ENCODE data around the gene SMYD3. TPM values are rescaled to one million over a fixed set of nuclear protein-coding genes. Genes with fewer than 3 reads are reported as not detected.

The SMYD3 gene
- total RNA-seq, 1 experiment from 2014 or later, result 25.5 TPM

DNA sequence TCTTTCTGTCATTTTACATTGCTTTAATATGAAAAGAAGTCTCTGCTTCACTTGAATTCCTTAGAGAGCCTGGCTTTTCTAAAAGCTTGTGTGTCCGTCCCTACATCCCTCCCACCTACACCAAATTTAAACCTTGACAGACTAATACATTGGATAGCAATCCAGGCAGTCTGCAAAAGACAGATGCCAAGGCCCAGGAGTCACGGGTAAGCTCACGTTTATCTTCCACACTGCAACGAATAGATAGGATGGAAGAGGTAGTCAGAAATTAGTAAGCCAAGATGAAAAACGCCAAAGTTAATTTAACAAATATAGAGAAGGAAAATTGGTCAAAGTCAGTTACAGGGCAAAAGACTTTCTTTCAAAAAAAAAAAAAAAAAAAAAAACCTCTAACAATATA is 338.1 kb downstream of the SMYD3 start:
- Histone ChIP-seq H3K4me1 (ENCODE audit: insufficient read depth, low read length) (no peaks in the 10 kb centered on the region), H4K5ac (ENCODE audit: insufficient read length, low read depth, low read length) (no peak overlapping the region), H3T11ph (ENCODE audit: low read length) (no peak overlapping the region), H3K23ac (ENCODE audit: insufficient read length, low read depth, low read length) (no peak overlapping the region), H2AFZ (ENCODE audit: low read length) (no peak overlapping the region), H3K4me2 (ENCODE audit: insufficient read depth, insufficient read length, low read length) (no peak overlapping the region), H2AK5ac (ENCODE audit: insufficient read length, low read length) (no peak overlapping the region), H3K23me2 (ENCODE audit: insufficient read length, low read depth, low read length, poor library complexity, severe bottlenecking) (no peaks in the 10 kb centered on the region), H3K79me1 (ENCODE audit: insufficient read depth, low read depth, low read length, poor library complexity, severe bottlenecking) (no peaks in the 10 kb centered on the region), H2BK120ac (ENCODE audit: low read depth, low read length, poor library complexity, severe bottlenecking) (no peak overlapping the region), H4K8ac (replicated peaks; ENCODE audit: insufficient read length, low read depth, low read length) (no peak overlapping the region), H3K14ac (ENCODE audit: insufficient read depth, low read length) (no peak overlapping the region), H3K9ac (ENCODE audit: extremely low read depth, insufficient read length, low read length) (no peak overlapping the region), H2BK20ac (ENCODE audit: low read depth, low read length, poor library complexity, severe bottlenecking) (no peak overlapping the region), H3K18ac (ENCODE audit: insufficient read length, low read depth, low read length) (no peak overlapping the region), H2BK12ac (ENCODE audit: insufficient read length, low read depth, low read length) (no peak overlapping the region), H4K20me1 (ENCODE audit: control insufficient read depth, insufficient read depth, insufficient read length) (no peaks in the 10 kb centered on the region), H2BK15ac (ENCODE audit: low read depth, low read length) (no peak overlapping the region), H3K56ac (ENCODE audit: insufficient read length, low read depth, low read length) (no peak overlapping the region), H4K91ac (ENCODE audit: insufficient read length, low read depth, low read length) (no peak overlapping the region), H3K4ac (ENCODE audit: low read depth, low read length) (no peak overlapping the region), H2BK5ac (ENCODE audit: insufficient read length, low read length) (no peak overlapping the region), H3K79me2 (ENCODE audit: insufficient read depth, low read length) (no peaks in the 10 kb centered on the region), H3K9me3 (ENCODE audit: control insufficient read depth, low read depth, low read length) (no peaks in the 10 kb centered on the region), H3K27me3 (ENCODE audit: insufficient read depth, low read length) (no peaks in the 10 kb centered on the region), H3K27ac (ENCODE audit: insufficient read length, low read depth, low read length) (no peak overlapping the region)
- Mint-ChIP-seq H3K27me3 (ENCODE audit: low read depth) (no peaks in the 10 kb centered on the region), H3K36me3 (ENCODE audit: insufficient read depth in 1 of 3, low read depth in 3 of 3) (no peaks in the 10 kb centered on the region), H3K27ac (peak overlapping the region in 1 of 3 experiments; percentile 71; a peak in 1 of 7 replicates), H3K4me3 (no peak overlapping the region), H3K9me3 (no peaks in the 10 kb centered on the region; a peak in 1 of 5 replicates), H3K4me1 (no peaks in the 10 kb centered on the region)
- no peak for DNase-seq
- TF ChIP-seq, protein P1, sequence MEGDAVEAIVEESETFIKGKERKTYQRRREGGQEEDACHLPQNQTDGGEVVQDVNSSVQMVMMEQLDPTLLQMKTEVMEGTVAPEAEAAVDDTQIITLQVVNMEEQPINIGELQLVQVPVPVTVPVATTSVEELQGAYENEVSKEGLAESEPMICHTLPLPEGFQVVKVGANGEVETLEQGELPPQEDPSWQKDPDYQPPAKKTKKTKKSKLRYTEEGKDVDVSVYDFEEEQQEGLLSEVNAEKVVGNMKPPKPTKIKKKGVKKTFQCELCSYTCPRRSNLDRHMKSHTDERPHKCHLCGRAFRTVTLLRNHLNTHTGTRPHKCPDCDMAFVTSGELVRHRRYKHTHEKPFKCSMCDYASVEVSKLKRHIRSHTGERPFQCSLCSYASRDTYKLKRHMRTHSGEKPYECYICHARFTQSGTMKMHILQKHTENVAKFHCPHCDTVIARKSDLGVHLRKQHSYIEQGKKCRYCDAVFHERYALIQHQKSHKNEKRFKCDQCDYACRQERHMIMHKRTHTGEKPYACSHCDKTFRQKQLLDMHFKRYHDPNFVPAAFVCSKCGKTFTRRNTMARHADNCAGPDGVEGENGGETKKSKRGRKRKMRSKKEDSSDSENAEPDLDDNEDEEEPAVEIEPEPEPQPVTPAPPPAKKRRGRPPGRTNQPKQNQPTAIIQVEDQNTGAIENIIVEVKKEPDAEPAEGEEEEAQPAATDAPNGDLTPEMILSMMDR (conservative IDR thresholded peaks at IDR 0.05), result no peak
- no CpG with 5 or more reads among the region's 5 CpGs for WGBS (ENCODE audit: extremely low coverage, insufficient read length, low lambda C conversion rate)

All from H9 (cell line).